Tibial artery (tissue), 4 donors: ENCODE measurements around the gene CTNNBIP1.

Experiments used
- DNase-seq, 2 donors: peaks; one replicate each; pipeline ENCODE4 v3.0.0-alpha.2; 2019
- H3K27ac ChIP-seq, 2 donors: fragments of 200-600 bp; sonication (generic) in 1 of 2; 1 replicate in 1 of 2; 2 replicates in 1 of 2; pipeline ENCODE4 v1.5.1; 2018 to 2019; ENCODE audit warnings: mild to moderate bottlenecking in 1 of 2
- H3K27me3 ChIP-seq, 2 donors: fragments of 200-600 bp; sonication (generic) in 1 of 2; one replicate each; pipeline versions ENCODE4 v1.5.1 to v1.6.0; 2016 to 2019
- H3K36me3 ChIP-seq, 3 donors: fragments of 200-600 bp; sonication (generic) in 2 of 3; one replicate each; pipeline ENCODE4 v1.5.1; 2016 to 2019; ENCODE audit warnings: mild to moderate bottlenecking in 2 of 3
- H3K4me1 ChIP-seq, 4 donors: fragments of 200-600 bp; sonication (generic) in 2 of 4; 1 replicate in 3 of 4; 2 replicates in 1 of 4; pipeline ENCODE4 v1.5.1; 2016 to 2019
- H3K4me3 ChIP-seq, 2 donors: fragments of 200-600 bp; sonication (generic) in 1 of 2; 1 replicate in 1 of 2; 2 replicates in 1 of 2; pipeline ENCODE4 v1.5.1; 2018 to 2019; ENCODE audit warnings: mild to moderate bottlenecking in 2 of 2
- H3K9me3 ChIP-seq, 3 donors: fragments of 200-600 bp; sonication (generic) in 1 of 3; one replicate each; pipeline ENCODE4 v1.5.1; 2016 to 2019
- CTCF ChIP-seq, 2 experiments: fragments of 200-600 bp in 1 of 2; fragments of 450-650 bp in 1 of 2; IDR thresholded peaks; one replicate each; pipeline ENCODE4 v1.5.1; 2017 to 2019; ENCODE audit warnings: antibody characterized with exemption in 2 of 2, mild to moderate bottlenecking in 1 of 2, moderate library complexity in 1 of 2
- intact Hi-C: fragments of 100-400 bp; cut with DNase I; formaldehyde crosslinking; loops from one replicate; pipeline ENCODE4 v1.15.0; 2023; ENCODE audit warnings: low total_unique reads

Gene CTNNBIP1

DNA sequence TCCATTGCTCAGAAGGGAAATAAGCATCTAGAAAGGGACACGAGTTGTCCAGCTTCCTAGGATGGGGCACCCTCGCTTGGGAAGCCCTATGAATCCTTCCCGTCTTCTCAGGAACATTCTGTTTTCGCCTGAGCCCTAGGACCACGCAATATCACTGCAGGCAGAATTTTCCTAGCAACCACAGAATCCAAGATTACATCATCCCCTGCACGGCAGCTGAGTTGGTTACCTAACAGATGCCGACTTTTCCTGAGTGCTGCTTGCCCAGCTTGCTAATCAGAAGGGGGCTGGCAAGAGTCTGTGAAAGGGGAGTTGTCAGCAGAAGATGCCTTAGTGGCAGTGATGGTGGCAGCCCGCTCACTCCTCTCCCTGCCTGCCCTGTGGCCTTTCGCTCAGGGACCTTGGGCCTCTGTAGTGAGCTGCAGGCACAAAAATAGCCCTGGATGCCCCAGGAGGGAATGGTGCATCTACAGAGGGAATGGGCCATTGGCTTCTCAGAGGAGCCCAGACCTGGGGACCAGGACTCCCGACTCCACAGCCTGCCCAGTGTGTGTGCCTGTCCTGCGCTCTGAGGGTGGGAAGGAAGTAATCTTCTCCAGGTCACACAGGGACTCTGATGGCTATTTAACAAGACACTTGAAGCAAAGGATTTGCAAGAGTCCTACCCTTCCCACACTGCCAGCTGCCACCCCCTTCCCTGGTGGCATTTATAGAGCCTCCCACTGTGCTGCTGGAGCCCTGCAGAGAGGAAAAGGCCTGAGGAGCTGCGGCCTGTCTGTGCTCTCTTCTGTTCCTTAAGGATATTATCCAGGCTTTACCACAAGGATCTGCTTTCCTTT, 57.4 kb downstream of the CTNNBIP1 start:
- Histone ChIP-seq H3K27me3 (no peaks in the 10 kb centered on the region), H3K9me3 (no peaks in the 10 kb centered on the region), H3K27ac (no peak overlapping the region), H3K36me3 (peaks cover 0 to 26% (median 7%) of the 10 kb centered on the region in 3 donors), H3K4me1 (peaks cover 0 to 10% (median 0%) of the 10 kb centered on the region in 4 donors), H3K4me3 (no peak overlapping the region)
- no peak for DNase-seq
- no peak for TF ChIP-seq CTCF (IDR thresholded peaks at IDR 0.05)
- intact Hi-C loops, result no loop called here

DNA sequence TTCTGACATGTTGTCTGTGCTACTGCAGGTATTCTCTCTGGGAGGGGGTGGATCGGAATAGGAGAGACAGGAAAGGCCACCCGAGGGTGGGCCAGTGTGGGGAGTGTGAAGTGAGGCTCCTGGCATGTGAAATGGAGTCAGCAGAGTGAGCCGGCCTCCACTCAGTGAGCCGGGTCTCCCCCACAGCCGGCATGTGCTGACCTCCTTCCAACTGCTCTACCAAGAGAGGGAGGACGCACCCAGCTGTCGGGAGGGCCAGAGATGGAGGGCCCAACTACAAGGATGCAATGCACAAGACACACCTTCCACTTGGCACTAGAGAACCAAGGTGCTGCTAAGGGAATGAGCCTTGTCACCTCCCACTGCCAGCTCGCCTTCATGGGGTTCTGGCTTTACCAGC, 58.1 kb downstream of the CTNNBIP1 start:
- Histone ChIP-seq H3K27ac (no peak overlapping the region), H3K36me3 (peaks cover 0 to 20% (median 7%) of the 10 kb centered on the region in 3 donors), H3K27me3 (no peaks in the 10 kb centered on the region), H3K4me3 (no peak overlapping the region), H3K4me1 (peaks cover 0 to 10% (median 0%) of the 10 kb centered on the region in 4 donors), H3K9me3 (no peaks in the 10 kb centered on the region)
- no peak for TF ChIP-seq CTCF (IDR thresholded peaks at IDR 0.05)
- intact Hi-C loops, result no loop called here
- no peak for DNase-seq

GRCh38 chr1:9850442-9851162, 59.5 kb downstream of the CTNNBIP1 start:
- TF ChIP-seq CTCF (IDR thresholded peaks at IDR 0.05), result no peak
- Histone ChIP-seq H3K9me3 (no peaks in the 10 kb centered on the region), H3K4me3 (no peak overlapping the region), H3K4me1 (peaks cover 0 to 10% (median 0%) of the 10 kb centered on the region in 4 donors), H3K27me3 (no peaks in the 10 kb centered on the region), H3K36me3 (peaks cover 0 to 20% (median 7%) of the 10 kb centered on the region in 3 donors), H3K27ac (no peak overlapping the region)
- no peak for DNase-seq
- intact Hi-C loops, result no loop called here

DNA sequence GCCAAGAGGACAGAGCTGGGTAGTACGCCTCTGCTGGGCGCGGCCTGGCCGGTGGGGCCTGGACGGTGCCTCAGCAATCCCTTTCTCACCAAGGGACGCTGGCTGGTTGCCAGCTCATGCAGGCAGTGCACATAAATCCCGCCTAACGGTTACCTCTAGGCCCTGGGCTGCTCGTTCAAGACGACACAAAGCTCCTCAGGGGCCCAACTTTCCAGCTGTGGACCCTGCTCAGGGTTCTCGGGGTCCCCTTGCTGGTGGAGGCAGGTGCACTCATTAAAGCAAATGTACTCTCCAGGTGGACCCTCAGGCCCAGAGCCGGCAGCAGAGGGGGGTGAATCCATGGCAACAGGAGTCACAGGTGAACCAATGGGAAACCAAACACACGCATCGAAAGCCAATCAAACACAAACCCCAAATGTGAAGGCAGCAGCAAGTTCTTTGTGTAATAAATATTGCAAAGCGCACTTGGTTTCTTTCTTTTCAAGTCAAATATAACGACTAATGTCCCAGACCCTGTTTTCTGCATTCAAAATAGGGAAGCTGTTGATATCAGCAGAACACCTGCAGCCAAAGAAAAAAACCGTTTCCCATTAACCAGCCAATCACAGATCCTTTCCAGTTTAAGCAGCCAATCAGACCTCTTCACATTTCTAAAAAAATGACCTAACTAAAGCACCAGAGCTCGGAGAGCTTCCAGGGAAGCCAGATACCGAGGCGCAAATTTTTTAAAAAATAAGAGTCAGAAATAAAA, 60.2 kb downstream of the CTNNBIP1 start:
- no peak overlapping the region for H3K27ac ChIP-seq
- H3K36me3 ChIP-seq, result peaks cover 0 to 20% (median 7%) of the 10 kb centered on the region in 3 donors
- intact Hi-C loops, result no loop called here
- TF ChIP-seq CTCF (IDR thresholded peaks at IDR 0.05), result no peak
- no peak overlapping the region for H3K4me3 ChIP-seq
- peaks cover 0 to 10% (median 0%) of the 10 kb centered on the region in 4 donors for H3K4me1 ChIP-seq
- no peaks in the 10 kb centered on the region for H3K27me3 ChIP-seq
- DNase-seq, result no peak
- H3K9me3 ChIP-seq, result no peaks in the 10 kb centered on the region

DNA sequence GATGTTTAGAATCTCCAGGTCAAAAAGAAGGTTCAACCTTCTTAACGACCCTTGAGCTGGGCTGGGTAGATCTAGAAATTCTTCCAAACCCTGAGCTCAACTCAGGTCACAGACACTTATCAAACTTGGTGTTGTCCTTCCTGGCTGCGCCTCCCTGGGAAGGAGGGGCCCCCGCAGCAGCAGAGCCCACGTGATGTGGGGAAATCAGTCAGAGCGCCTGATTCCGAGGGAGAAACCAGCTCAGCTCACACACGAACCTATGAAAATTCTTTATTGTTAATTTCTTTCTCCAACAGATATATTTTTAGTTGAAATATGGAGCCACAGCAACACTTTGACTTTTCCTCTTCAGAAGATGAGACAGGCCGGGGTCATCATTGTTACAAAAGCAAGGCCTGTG, 62.0 kb downstream of the CTNNBIP1 start:
- H3K27ac ChIP-seq, result no peak overlapping the region
- DNase-seq, result no peak
- intact Hi-C loops, result no loop called here
- no peak for TF ChIP-seq CTCF (IDR thresholded peaks at IDR 0.05)
- no peaks in the 10 kb centered on the region for H3K9me3 ChIP-seq
- peaks cover 0 to 29% (median 13%) of the 10 kb centered on the region in 4 donors for H3K4me1 ChIP-seq
- no peaks in the 10 kb centered on the region for H3K27me3 ChIP-seq
- H3K4me3 ChIP-seq, result no peak overlapping the region
- peaks cover 0 to 20% (median 0%) of the 10 kb centered on the region in 3 donors for H3K36me3 ChIP-seq
